HepG2 (cell line): ENCODE data around the gene SECTM1. TPM values are rescaled to one million over a fixed set of nuclear protein-coding genes. Genes with fewer than 3 reads are reported as not detected.

Source experiments
- ATAC-seq: fragments of 200-7000 bp; cut with Tn5 transposase; 3 replicates; pipeline ENCODE4 v1.9.1; 2020; ENCODE audit warnings: mild to moderate bottlenecking, moderate library complexity
- BruUV-seq: library from RNA; stranded (reverse); fragments of 400-500 nt; replicated peaks from 2 replicates; lab custom pipeline; 2021; lab: Mats Ljungman, UMichigan
- CTCF ChIA-PET: fragments of 300-600 bp; formaldehyde crosslinking; extraction: SDS; loops from one replicate; lab custom pipeline; 2021; ENCODE audit warnings: low total read pairs, inconsistent platforms, low intra/inter-chr PET ratio; lab: Yijun Ruan, JAX
- POLR2A ChIA-PET: fragments of 350-600 bp; sonication (Branson Sonifier 250); formaldehyde crosslinking; loops from one replicate; lab custom pipeline; 2020; ENCODE audit warnings: antibody characterized with exemption, inconsistent platforms; lab: Yijun Ruan, JAX
- DNase-seq: peaks from one replicate; pipeline ENCODE4 v3.0.0-alpha.2; 2015; ENCODE audit warnings: low spot score
- FAIRE-seq: peaks from 3 replicates; lab custom pipeline; 2011; peaks lifted over from hg19 to GRCh38; lab: Jason Lieb, UNC
- H2AFZ ChIP-seq: one replicate; pipeline ENCODE4 v1.6.1; 2011; ENCODE audit warnings: low read length, inconsistent platforms
- H3K27ac ChIP-seq: fragments of 300-600 bp; 3 replicates; pipeline ENCODE4 v1.8.0; 2011; ENCODE audit warnings: mixed run types, mild to moderate bottlenecking, mixed read lengths, low read length, inconsistent platforms; ENCODE audit not compliant: insufficient read depth; ENCODE audit errors: extremely low read length
- H3K27me3 ChIP-seq, 2 experiments: fragments of 200-600 bp in 1 of 2; 2 replicates in 1 of 2; 3 replicates in 1 of 2; pipeline versions ENCODE4 v1.6.0 to v1.8.0; 2011; ENCODE audit warnings: low read length in 2 of 2, mild to moderate bottlenecking in 2 of 2, moderate library complexity in 2 of 2, inconsistent platforms in 1 of 2; ENCODE audit not compliant: insufficient read depth in 2 of 2, control insufficient read depth in 1 of 2
- H3K36me3 ChIP-seq, 2 experiments: fragments of 200-600 bp in 1 of 2; replicated peaks in 1 of 2; 2 replicates in 1 of 2; 3 replicates in 1 of 2; pipeline versions ENCODE4 v1.5.1 to v1.8.0; 2011; ENCODE audit warnings: low read length in 2 of 2, inconsistent platforms in 1 of 2; ENCODE audit not compliant: insufficient read depth in 2 of 2, control insufficient read depth in 1 of 2
- H3K4me1 ChIP-seq: 2 replicates; pipeline ENCODE4 v1.5.1; 2012; ENCODE audit warnings: low read length, inconsistent platforms; ENCODE audit not compliant: insufficient read depth
- H3K4me2 ChIP-seq: 2 replicates; pipeline ENCODE4 v1.6.0; 2011; ENCODE audit warnings: low read depth, low read length, inconsistent platforms
- H3K4me3 ChIP-seq, 3 experiments: fragments of 200-600 bp in 1 of 3; sonication (generic), shearing (Covaris generic) in 1 of 3; replicated peaks in 1 of 3; 2 replicates each; pipeline ENCODE4 v1.5.1; 2011 to 2016; ENCODE audit warnings: low read length in 3 of 3, inconsistent platforms in 2 of 3, low read depth in 2 of 3, mild to moderate bottlenecking in 2 of 3, control low read depth in 1 of 3, mixed read lengths in 1 of 3; ENCODE audit not compliant: insufficient read depth in 1 of 3
- H3K79me2 ChIP-seq: one replicate; pipeline ENCODE4 v1.6.1; 2011; ENCODE audit warnings: low read length, inconsistent platforms; ENCODE audit not compliant: insufficient read depth
- H3K9ac ChIP-seq: 2 replicates; pipeline ENCODE4 v1.6.0; 2011; ENCODE audit warnings: mild to moderate bottlenecking, low read depth, low read length, inconsistent platforms; ENCODE audit not compliant: insufficient read depth
- H3K9me3 ChIP-seq: 2 replicates; pipeline ENCODE4 v1.5.1; 2012; ENCODE audit warnings: mild to moderate bottlenecking, low read length
- H4K20me1 ChIP-seq: 2 replicates; pipeline ENCODE4 v1.6.0; 2011; ENCODE audit warnings: inconsistent platforms, mild to moderate bottlenecking, low read length, moderate library complexity; ENCODE audit not compliant: insufficient read depth
- AGO2 ChIP-seq: fragments of 200-400 bp; formaldehyde crosslinking; optimal IDR thresholded peaks from 2 replicates; pipeline ENCODE3; 2017; ENCODE audit warnings: mild to moderate bottlenecking, low read depth, low read length, moderate library complexity
- ASH2L ChIP-seq: fragments of 300-600, 200-600 bp; sonication (generic); IDR thresholded peaks from 2 replicates; pipeline ENCODE4 v1.7.0; 2017; ENCODE audit warnings: low read depth, mild to moderate bottlenecking, moderate library complexity, mixed read lengths, low read length; ENCODE audit not compliant: insufficient read length
- GATAD2A ChIP-seq: IDR thresholded peaks from 2 replicates; pipeline ENCODE4 v1.6.1; 2016
- HOXA7 ChIP-seq: sonication (generic); formaldehyde crosslinking; IDR thresholded peaks from 2 replicates; pipeline ENCODE4 v1.8.1; 2022; ENCODE audit warnings: mild to moderate bottlenecking, missing genetic modification reagents, moderate library complexity
- KLF6 ChIP-seq: IDR thresholded peaks from 2 replicates; pipeline ENCODE4 v1.8.0; 2016; ENCODE audit warnings: missing biosample characterization, missing genetic modification reagents
- NCOA2 ChIP-seq: sonication (generic); formaldehyde crosslinking; IDR thresholded peaks from 2 replicates; pipeline ENCODE4 v1.8.0; 2022; ENCODE audit warnings: inconsistent platforms
- POLR2A ChIP-seq, 2 experiments: IDR thresholded peaks; 2 replicates each; pipeline ENCODE4 v1.6.1; 2011; ENCODE audit warnings: low read depth in 2 of 2, low read length in 2 of 2, mild to moderate bottlenecking in 1 of 2, moderate library complexity in 1 of 2; ENCODE audit not compliant: insufficient read depth in 1 of 2
- PPARG ChIP-seq: conservative IDR thresholded peaks from 2 replicates; pipeline ENCODE4 v1.6.1; 2016; ENCODE audit warnings: missing biosample characterization, missing genetic modification reagents
- SMC3 ChIP-seq: IDR thresholded peaks from 2 replicates; pipeline ENCODE4 v1.6.1; 2011; ENCODE audit warnings: low read length, improper control_type of control experiment
- SMYD3 ChIP-seq: sonication (generic); formaldehyde crosslinking; IDR thresholded peaks from 2 replicates; pipeline ENCODE4 v1.8.1; 2023; ENCODE audit warnings: mild to moderate bottlenecking, missing genetic modification reagents
- TBL1XR1 ChIP-seq: fragments of 150-350 bp; IDR thresholded peaks from 2 replicates; pipeline ENCODE4 v1.6.1; 2014; ENCODE audit warnings: borderline replicate concordance, low read length; ENCODE audit not compliant: partially characterized antibody
- ZFP36L2 ChIP-seq: sonication (generic); formaldehyde crosslinking; IDR thresholded peaks from 2 replicates; pipeline ENCODE4 v1.4.0; 2020; ENCODE audit warnings: missing genetic modification reagents
- ZIK1 ChIP-seq: sonication (generic); formaldehyde crosslinking; IDR thresholded peaks from 2 replicates; pipeline ENCODE4 v1.5.0; 2020; ENCODE audit warnings: mild to moderate bottlenecking, low read depth, missing genetic modification reagents, borderline replicate concordance
- ZNF619 ChIP-seq: sonication (generic); formaldehyde crosslinking; IDR thresholded peaks from 2 replicates; pipeline ENCODE4 v1.4.0; 2020; ENCODE audit warnings: mild to moderate bottlenecking, missing genetic modification reagents
- ZNF75D ChIP-seq: sonication (generic); formaldehyde crosslinking; IDR thresholded peaks from 2 replicates; pipeline ENCODE4 v1.8.1; 2023; ENCODE audit warnings: missing genetic modification reagents, mild to moderate bottlenecking, borderline replicate concordance
- ZNF780A ChIP-seq: sonication (generic); formaldehyde crosslinking; IDR thresholded peaks from 2 replicates; pipeline ENCODE4 v1.8.0; 2022; ENCODE audit warnings: mild to moderate bottlenecking, missing genetic modification reagents, moderate library complexity
- WGBS: methylation state at CpG from one replicate; pipeline ENCODE4 v1.1.6; 2017; ENCODE audit warnings: low lambda C conversion rate; 5-methylcytosine and 5-hydroxymethylcytosine counted together
- in situ Hi-C: cut with HindIII; loops from 2 replicates; pipeline ENCODE4 v1.10.0; 2017; ENCODE audit warnings: low pct_unique_long_range_greater_than_20kb; ENCODE audit not compliant: extremely low pct_ligation_motif_present
- intact Hi-C: fragments of 100-400 bp; cut with micrococcal nuclease; formaldehyde crosslinking; loops from one replicate; pipeline ENCODE4 v1.10.0; 2022; ENCODE audit not compliant: unreplicated experiment
- polyA plus RNA-seq, 8 experiments: library from polyadenylated mRNA; depleted of rRNA in 3 of 8; stranded (reverse) in 7 of 8; unstranded in 1 of 8; fragments of >200 nt; fragmentation: Illumina TruSeq in 4 of 8; extraction: Trizol in 4 of 8; gene quantifications; 2 replicates each; pipeline versions ENCODE4 v1.2.1 to v1.2.3, GENCODE V29; 2011 to 2016; ENCODE audit warnings: low read depth in 4 of 8, missing spikeins in 1 of 8, mixed read lengths in 1 of 8; ENCODE audit not compliant: insufficient read depth in 1 of 8
- total RNA-seq, 5 experiments: library from RNA; depleted of rRNA; stranded (reverse); fragments of >200 nt; fragmentation: Illumina TruSeq; extraction: Trizol; gene quantifications; 2 replicates each; pipeline ENCODE4 v1.2.3, GENCODE V29; 2016; ENCODE audit warnings: low read depth in 1 of 5
- TF ChIP-seq, protein P1 (sequence below): IDR thresholded peaks from 2 replicates; pipeline ENCODE4 v1.6.1; 2016; ENCODE audit warnings: missing biosample characterization, missing genetic modification reagents, low read depth
- TF ChIP-seq, protein P2 (sequence below): sonication (generic); formaldehyde crosslinking; IDR thresholded peaks from 2 replicates; pipeline ENCODE4 v1.4.0; 2020; ENCODE audit warnings: missing genetic modification reagents
- TF ChIP-seq, protein P3 (sequence below): sonication (generic); formaldehyde crosslinking; IDR thresholded peaks from 2 replicates; pipeline ENCODE4 v1.4.0; 2020; ENCODE audit warnings: mild to moderate bottlenecking, low read depth, missing genetic modification reagents

SECTM1 gene
- total and polyA plus RNA-seq, 2 of the 13 experiments (the other 11 are each of a cell fraction or from before 2014, with no cell fraction given) = 3.5 to 5.3 TPM

DNA sequence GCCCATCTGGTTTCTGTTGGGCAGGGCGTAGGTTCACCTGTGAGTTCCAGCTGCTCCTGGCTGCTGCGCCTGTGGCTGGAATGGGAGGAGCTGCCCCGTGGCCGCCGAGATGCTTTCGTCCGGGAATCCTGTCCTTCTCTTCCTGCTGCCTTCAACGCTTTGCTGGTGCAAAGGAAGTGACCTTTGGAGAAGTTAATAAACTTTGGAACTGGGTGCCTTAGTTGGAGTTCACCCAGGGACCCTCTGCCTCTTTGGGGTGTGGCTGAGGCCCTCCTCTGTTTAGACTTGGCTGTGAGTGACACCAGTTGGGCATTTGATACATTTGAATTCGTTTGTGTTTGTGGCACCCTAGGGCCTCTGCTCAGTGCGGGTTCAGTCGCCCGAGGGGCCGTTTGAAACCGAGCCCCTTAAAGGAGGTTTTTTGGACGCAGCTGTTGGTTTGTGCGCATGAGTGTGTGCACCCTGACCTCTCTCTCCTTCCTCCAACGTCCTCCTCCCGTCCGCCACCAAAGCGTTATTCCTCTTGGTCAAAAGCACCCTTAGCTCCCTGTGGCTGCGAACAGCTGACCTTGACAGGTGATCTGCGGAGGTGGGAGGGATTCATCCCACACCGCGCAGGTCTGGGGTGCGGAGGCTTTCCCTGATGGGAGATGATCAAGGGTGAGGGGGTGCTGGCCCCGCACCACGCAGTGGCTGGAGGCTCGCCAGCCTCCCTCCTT is 9.0 kb upstream of the SECTM1 start (continued):
- TF ChIP-seq KLF6 (CRISPR knock-in tag) (0 out of 2 replicates have a peak, but pooled peaks have one; percentile 32), PPARG (no peak)
- TF ChIP-seq, protein P1, sequence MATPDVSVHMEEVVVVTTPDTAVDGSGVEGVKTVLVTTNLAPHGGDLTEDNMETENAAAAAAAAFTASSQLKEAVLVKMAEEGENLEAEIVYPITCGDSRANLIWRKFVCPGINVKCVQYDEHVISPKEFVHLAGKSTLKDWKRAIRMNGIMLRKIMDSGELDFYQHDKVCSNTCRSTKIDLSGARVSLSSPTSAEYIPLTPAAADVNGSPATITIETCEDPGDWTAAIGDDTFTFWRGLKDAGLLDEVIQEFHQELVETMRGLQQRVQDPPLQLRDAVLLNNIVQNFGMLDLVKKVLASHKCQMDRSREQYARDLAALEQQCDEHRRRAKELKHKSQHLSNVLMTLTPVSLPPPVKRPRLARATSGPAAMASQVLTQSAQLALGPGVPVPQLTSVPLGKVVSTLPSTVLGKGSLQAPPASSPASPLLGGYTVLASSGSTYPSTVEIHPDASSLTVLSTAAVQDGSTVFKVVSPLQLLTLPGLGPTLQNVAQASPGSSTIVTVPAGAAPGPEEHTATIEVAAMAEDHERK (CRISPR knock-in tag) = no peak
- TF ChIP-seq, protein P2, sequence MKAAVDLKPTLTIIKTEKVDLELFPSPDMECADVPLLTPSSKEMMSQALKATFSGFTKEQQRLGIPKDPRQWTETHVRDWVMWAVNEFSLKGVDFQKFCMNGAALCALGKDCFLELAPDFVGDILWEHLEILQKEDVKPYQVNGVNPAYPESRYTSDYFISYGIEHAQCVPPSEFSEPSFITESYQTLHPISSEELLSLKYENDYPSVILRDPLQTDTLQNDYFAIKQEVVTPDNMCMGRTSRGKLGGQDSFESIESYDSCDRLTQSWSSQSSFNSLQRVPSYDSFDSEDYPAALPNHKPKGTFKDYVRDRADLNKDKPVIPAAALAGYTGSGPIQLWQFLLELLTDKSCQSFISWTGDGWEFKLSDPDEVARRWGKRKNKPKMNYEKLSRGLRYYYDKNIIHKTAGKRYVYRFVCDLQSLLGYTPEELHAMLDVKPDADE (CRISPR knock-in tag) = no peak

DNA sequence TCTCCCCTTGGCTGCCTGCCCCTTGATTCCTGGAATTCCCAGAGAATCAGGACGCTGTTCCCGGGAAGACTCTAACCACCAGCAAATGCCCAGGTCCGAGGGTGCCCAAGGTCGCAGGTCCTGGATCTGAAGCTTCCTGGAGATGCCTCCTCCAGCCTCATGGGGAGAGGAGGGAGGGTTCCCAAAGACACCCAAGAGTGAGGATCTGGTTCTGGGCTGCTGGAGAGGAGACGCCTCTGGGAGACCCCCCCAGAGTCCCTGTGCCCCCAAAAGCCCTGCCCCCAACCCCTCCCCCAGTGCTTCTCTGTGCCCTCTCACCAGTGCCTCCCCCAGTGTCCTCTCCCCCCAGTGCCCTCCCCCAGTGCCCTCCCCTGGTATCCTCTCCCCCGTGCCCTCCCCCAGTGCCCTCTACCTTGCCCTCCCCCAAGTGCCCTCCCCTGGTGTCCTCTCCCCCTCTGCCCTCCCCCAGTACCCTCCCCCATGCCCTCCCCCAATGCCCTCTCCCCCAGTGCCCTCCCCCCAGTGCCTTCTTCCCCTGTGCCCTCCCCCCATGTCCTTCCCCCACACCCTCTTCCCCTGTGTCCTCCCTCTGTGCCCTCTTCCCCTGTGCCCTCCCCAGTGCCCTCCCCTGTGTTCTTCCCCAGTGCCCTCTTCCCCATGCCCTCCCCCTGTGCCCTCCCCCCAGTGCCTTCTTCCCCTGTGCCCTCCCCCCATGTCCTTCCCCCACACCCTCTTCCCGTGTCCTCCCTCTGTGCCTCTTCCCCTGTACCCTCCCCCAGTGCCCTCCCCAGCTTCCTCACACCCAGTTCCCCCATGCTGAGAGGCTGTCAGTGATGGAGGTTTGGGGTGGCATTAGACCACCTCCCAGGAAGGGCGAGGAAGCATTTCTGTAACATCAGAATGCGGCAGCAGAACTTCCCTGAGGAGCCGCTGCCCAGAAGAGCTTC is 6.3 kb upstream of the SECTM1 start:
- Histone ChIP-seq H3K9ac (peak overlapping the region; percentile 75), H4K20me1 (no peaks in the 10 kb centered on the region), H3K27me3 (no peaks in the 10 kb centered on the region), H3K4me3 (peak overlapping the region; percentile 48 to 69 (median 56)), H3K9me3 (no peaks in the 10 kb centered on the region), H3K4me2 (peak overlapping the region; percentile 90), H2AFZ (no peak overlapping the region), H3K27ac (peak overlapping the region; percentile 72), H3K36me3 (no peaks in the 10 kb centered on the region), H3K4me1 (peaks cover 81% of the 10 kb centered on the region), H3K79me2 (peaks cover 12% of the 10 kb centered on the region)
- ATAC-seq = no peak
- WGBS = 60% methylated on average over 10 of the region's 10 CpGs
- intact Hi-C loops = loop anchor here (5.0 to 10.0 kb wide), 2 partner anchors 38 to 175 kb away; partner anchors contain the start of gene FOXK2
- ChIA-PET POLR2A (interaction anchor here (1.0 to 20.8 kb wide), 7 partner anchors 9 to 40 kb away, joined by 4 to 270 read pairs (median 4); partner anchors contain the start of gene CD7), CTCF (no interaction called here)
- DNase-seq = no peak
- no peak for FAIRE-seq
- no TSS peak for BruUV-seq
- in situ Hi-C loops = no loop called here
- TF ChIP-seq ASH2L (peak; percentile 8), POLR2A (IDR thresholded peaks at IDR 0.05; ENCODE audit: insufficient read depth in 1 of 2, low read depth in 2 of 2, low read length in 2 of 2) (peak in 1 of 2 experiments; percentile 2; a peak in 1 of 4 replicates), TBL1XR1 (no peak), NCOA2 (CRISPR knock-in tag) (0 out of 2 replicates have a peak, but pooled peaks have one; percentile 39), AGO2 (peak; percentile 5), ZIK1 (CRISPR knock-in tag) (no peak), ZNF619 (CRISPR knock-in tag) (no peak), SMC3 (no peak), ZNF75D (CRISPR knock-in tag) (0 out of 2 replicates have a peak, but pooled peaks have one; percentile 25), HOXA7 (CRISPR knock-in tag) (no peak), SMYD3 (no peak), GATAD2A (CRISPR knock-in tag) (0 out of 2 replicates have a peak, but pooled peaks have one; percentile 17), ZNF780A (CRISPR knock-in tag) (no peak), ZFP36L2 (CRISPR knock-in tag) (no peak)
- TF ChIP-seq, protein P3, sequence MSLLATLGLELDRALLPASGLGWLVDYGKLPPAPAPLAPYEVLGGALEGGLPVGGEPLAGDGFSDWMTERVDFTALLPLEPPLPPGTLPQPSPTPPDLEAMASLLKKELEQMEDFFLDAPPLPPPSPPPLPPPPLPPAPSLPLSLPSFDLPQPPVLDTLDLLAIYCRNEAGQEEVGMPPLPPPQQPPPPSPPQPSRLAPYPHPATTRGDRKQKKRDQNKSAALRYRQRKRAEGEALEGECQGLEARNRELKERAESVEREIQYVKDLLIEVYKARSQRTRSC = no peak
